ENCODE data around the gene MRPS24. TPM values are rescaled to one million over a fixed set of nuclear protein-coding genes. Genes with fewer than 3 reads are reported as not detected.

MRPS24 gene
- total RNA-seq, 2 experiments from 2014 or later = 74.6 to 76.5 TPM

Other genes starting within 250 kb of the MRPS24 start
- gene COA1, start 140.0 kb downstream of the MRPS24 start, total RNA-seq = 10 to 100 TPM; 56.0 to 57.3 TPM
- 10 to 100 TPM; 38.1 to 42.4 TPM for gene BLVRA, start 110.8 kb downstream of the MRPS24 start, total RNA-seq
- 10 to 100 TPM; 19.8 to 20.1 TPM for gene URGCP, start 37.1 kb upstream of the MRPS24 start, total RNA-seq
- gene UBE2D4, start 56.9 kb upstream of the MRPS24 start, total RNA-seq = 1 to 10 TPM; 5.3 to 6.8 TPM
- gene SPDYE1, start 128.4 kb upstream of the MRPS24 start, total RNA-seq = not detected
- 100 to 1,000 TPM; 175 to 176 TPM for gene DBNL, start 175.2 kb upstream of the MRPS24 start, total RNA-seq
- gene PGAM2, start 196.1 kb upstream of the MRPS24 start, total RNA-seq = under 1 TPM in 1 of 2 experiments, not detected in 1; 0.43 TPM
- gene POLM, start 213.0 kb upstream of the MRPS24 start, total RNA-seq = 10 to 100 TPM; 29.4 to 30.7 TPM
- under 1 TPM; 0.30 to 0.38 TPM for gene AEBP1, start 234.8 kb upstream of the MRPS24 start, total RNA-seq